Kidney (tissue), 14 donors: ENCODE data around the gene KLHL29. TPM values are rescaled to one million over a fixed set of nuclear protein-coding genes. Genes with fewer than 3 reads are reported as not detected.
A peak's percentile ranks its signal among the peaks of the same experiment; 100 is the strongest.

ENCODE experiments used
- DNase-seq, 5 donors: peaks; one replicate each; pipeline ENCODE4 v3.0.0-alpha.2; 2013 to 2020
- FAIRE-seq: peaks from 2 replicates; lab custom pipeline; 2012; peaks lifted over from hg19 to GRCh38; lab: Jason Lieb, UNC
- H3K27ac ChIP-seq, 2 donors: one replicate each; pipeline ENCODE4 v1.7.0; 2013; ENCODE audit warnings: low read depth in 2 of 2, low read length in 2 of 2, inconsistent platforms in 1 of 2
- H3K27me3 ChIP-seq: one replicate; pipeline ENCODE4 v1.7.1; 2013; ENCODE audit warnings: low read length, inconsistent platforms; ENCODE audit not compliant: control insufficient read depth, insufficient read depth
- H3K36me3 ChIP-seq, 3 donors: one replicate each; pipeline versions ENCODE4 v1.7.0 to v1.7.1; 2013; ENCODE audit warnings: low read length in 3 of 3, control low read depth in 1 of 3, inconsistent platforms in 1 of 3; ENCODE audit not compliant: insufficient read depth in 3 of 3, control insufficient read depth in 2 of 3
- H3K4me1 ChIP-seq, 3 donors: one replicate each; pipeline versions ENCODE4 v1.7.0 to v1.7.1; 2013; ENCODE audit warnings: low read length in 3 of 3, inconsistent platforms in 1 of 3, low read depth in 1 of 3; ENCODE audit not compliant: control insufficient read depth in 2 of 3, insufficient read depth in 2 of 3
- H3K4me3 ChIP-seq, 3 donors: one replicate each; pipeline versions ENCODE4 v1.7.0 to v1.8.1; 2013; ENCODE audit warnings: low read length in 3 of 3, control low read depth in 1 of 3, inconsistent platforms in 1 of 3
- H3K9ac ChIP-seq, 3 donors: one replicate each; pipeline versions ENCODE4 v1.7.0 to v1.7.1; 2013; ENCODE audit warnings: low read length in 3 of 3, control low read depth in 1 of 3, inconsistent platforms in 1 of 3
- H3K9me3 ChIP-seq, 3 donors: one replicate each; pipeline versions ENCODE4 v1.7.0 to v1.7.1; 2013; ENCODE audit warnings: low read length in 3 of 3, control low read depth in 1 of 3, inconsistent platforms in 1 of 3; ENCODE audit not compliant: control insufficient read depth in 2 of 3, insufficient read depth in 1 of 3
- CTCF ChIP-seq: IDR thresholded peaks from 3 replicates; pipeline ENCODE4 v1.5.1; 2012; ENCODE audit warnings: mild to moderate bottlenecking, moderate library complexity, borderline replicate concordance; ENCODE audit not compliant: insufficient read depth; ENCODE audit errors: extremely low read depth
- intact Hi-C: fragments of 100-400 bp; cut with DNase I; formaldehyde crosslinking; loops from one replicate; pipeline ENCODE4 v1.11.1; 2022
- polyA plus RNA-seq: library from polyadenylated mRNA; stranded (reverse); fragments of 350-450 nt; fragmentation: Illumina TruSeq; extraction: RNeasy Lipid Tissue Mini Kit (QIAGEN cat#74804); gene quantifications from one replicate; pipeline ENCODE4 v1.2.3, GENCODE V29; 2014; ENCODE audit warnings: low read depth, low replicate concordance; ENCODE audit not compliant: insufficient read depth
- total RNA-seq: library from RNA; stranded (reverse); fragmentation: NEBNext Ultra II Directional; extraction: Animal tissue kit (Norgen Biotek cat#: 25700); gene quantifications from one replicate; pipeline ENCODE4 v1.2.1, GENCODE V29; 2021
- donor health status: control.
- donor health status: control.
- donor health status: control.
- donor health status: control.
- donor health status: control.
- donor health status: DM: yes; HTN: yes; CAD: no.
- donor health status: Normal renal cell carcinoma (clear cell type).

The KLHL29 gene
- total and polyA plus RNA-seq, 2 donors from 2014 or later: 1.5 to 10.5 TPM

GRCh38 chr2:23642516-23642915 is 257.5 kb downstream of the KLHL29 start:
- intact Hi-C loops: no loop called here
- Histone ChIP-seq H3K9ac (no peak overlapping the region), H3K4me1 (no peaks in the 10 kb centered on the region), H3K4me3 (no peak overlapping the region), H3K36me3 (no peaks in the 10 kb centered on the region), H3K27ac (no peak overlapping the region), H3K27me3 (no peaks in the 10 kb centered on the region), H3K9me3 (peaks cover 0 to 3% (median 0%) of the 10 kb centered on the region in 3 donors)
- TF ChIP-seq CTCF: no peak
- DNase-seq: no peak
- no peak for FAIRE-seq

GRCh38 chr2:23645230-23645808 is 260.3 kb downstream of the KLHL29 start:
- DNase-seq: no peak
- no peak for FAIRE-seq
- Histone ChIP-seq H3K9me3 (peaks cover 0 to 3% (median 0%) of the 10 kb centered on the region in 3 donors), H3K27me3 (no peaks in the 10 kb centered on the region), H3K27ac (no peak overlapping the region), H3K36me3 (no peaks in the 10 kb centered on the region), H3K9ac (no peak overlapping the region), H3K4me1 (no peaks in the 10 kb centered on the region), H3K4me3 (no peak overlapping the region)
- intact Hi-C loops: no loop called here
- no peak for TF ChIP-seq CTCF

- intact Hi-C loops: no loop called here
- DNase-seq: peak in 1 of 5 donors; percentile 67
- Histone ChIP-seq H3K9ac (no peak overlapping the region), H3K9me3 (peaks cover 0 to 3% (median 0%) of the 10 kb centered on the region in 3 donors), H3K4me3 (no peak overlapping the region), H3K36me3 (no peaks in the 10 kb centered on the region), H3K27ac (no peak overlapping the region), H3K27me3 (no peaks in the 10 kb centered on the region), H3K4me1 (no peaks in the 10 kb centered on the region)
- FAIRE-seq: no peak
- no peak for TF ChIP-seq CTCF
Observed at GRCh38 chr2:23647563-23647962, 262.6 kb downstream of the KLHL29 start.

- DNase-seq (peak in 2 of 5 donors; percentile 30 to 57), FAIRE-seq (no peak)
- H3K27me3 ChIP-seq: no peaks in the 10 kb centered on the region
- no peaks in the 10 kb centered on the region for H3K4me1 ChIP-seq
- TF ChIP-seq CTCF: no peak
- no peak overlapping the region for H3K4me3 ChIP-seq
- no peak overlapping the region for H3K9ac ChIP-seq
- no peak overlapping the region for H3K27ac ChIP-seq
- no peaks in the 10 kb centered on the region for H3K36me3 ChIP-seq
- intact Hi-C loops: no loop called here
- no peaks in the 10 kb centered on the region for H3K9me3 ChIP-seq
Observed at GRCh38 chr2:23649303-23649702, 264.3 kb downstream of the KLHL29 start.
